Measurements from ENCODE around the gene UXS1.

DNA sequence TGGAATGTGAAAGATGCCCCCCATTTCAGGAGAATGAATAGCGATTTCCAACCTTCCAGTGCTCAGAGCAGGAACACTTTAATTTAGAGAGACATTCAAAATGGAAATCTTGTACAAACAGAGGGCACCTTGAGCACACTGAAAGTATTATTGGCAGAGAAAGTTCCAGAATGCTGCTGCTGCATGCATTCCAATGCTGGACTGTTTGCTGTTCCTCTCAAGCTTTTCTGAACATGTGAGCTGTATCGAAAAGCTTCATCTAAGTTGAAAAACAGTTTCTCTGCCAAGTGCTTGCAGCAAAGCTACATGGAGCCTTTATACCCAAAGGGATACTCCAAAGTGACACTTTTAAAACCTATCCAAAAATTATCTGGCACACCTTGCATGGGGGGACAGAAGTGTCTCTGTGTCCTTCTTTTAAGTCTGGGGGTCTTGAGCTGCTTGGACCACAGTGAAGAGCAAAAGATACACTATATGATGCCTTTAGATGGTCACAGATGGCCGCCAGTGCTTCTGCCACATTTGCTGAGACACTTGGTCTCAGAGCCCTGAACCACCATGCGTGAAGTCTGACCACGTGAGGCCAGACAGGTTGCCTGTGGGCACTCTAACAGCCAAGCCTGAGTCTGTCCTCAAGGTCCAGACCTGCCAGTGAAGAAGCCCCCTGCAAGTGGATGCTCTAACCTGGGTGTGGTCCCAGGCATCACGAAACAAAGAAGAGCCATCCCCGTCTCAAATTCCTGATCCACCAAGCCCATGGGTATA lies 18.8 kb downstream of the UXS1 start:
- TF ChIP-seq, protein P1, sequence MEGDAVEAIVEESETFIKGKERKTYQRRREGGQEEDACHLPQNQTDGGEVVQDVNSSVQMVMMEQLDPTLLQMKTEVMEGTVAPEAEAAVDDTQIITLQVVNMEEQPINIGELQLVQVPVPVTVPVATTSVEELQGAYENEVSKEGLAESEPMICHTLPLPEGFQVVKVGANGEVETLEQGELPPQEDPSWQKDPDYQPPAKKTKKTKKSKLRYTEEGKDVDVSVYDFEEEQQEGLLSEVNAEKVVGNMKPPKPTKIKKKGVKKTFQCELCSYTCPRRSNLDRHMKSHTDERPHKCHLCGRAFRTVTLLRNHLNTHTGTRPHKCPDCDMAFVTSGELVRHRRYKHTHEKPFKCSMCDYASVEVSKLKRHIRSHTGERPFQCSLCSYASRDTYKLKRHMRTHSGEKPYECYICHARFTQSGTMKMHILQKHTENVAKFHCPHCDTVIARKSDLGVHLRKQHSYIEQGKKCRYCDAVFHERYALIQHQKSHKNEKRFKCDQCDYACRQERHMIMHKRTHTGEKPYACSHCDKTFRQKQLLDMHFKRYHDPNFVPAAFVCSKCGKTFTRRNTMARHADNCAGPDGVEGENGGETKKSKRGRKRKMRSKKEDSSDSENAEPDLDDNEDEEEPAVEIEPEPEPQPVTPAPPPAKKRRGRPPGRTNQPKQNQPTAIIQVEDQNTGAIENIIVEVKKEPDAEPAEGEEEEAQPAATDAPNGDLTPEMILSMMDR (conservative IDR thresholded peaks at IDR 0.05; ENCODE audit: low read length) = no peak
- TF ChIP-seq EZH2phosphoT487 (IDR thresholded peaks at IDR 0.05; ENCODE audit: borderline replicate concordance, low read depth, low read length) = no peak
